ENCODE data around the gene SPTBN2. TPM values are rescaled to one million over a fixed set of nuclear protein-coding genes. Genes with fewer than 3 reads are reported as not detected.

Gene SPTBN2
- total and polyA plus RNA-seq, 2 of the 8 experiments (the other 6 are each of a cell fraction or from before 2014, with no cell fraction given): 19.1 to 69.0 TPM

- CTCF ChIA-PET (ENCODE audit: partially characterized antibody): interaction anchor here (0.7 to 1.9 kb wide), 7 partner anchors 12 to 128 kb away, joined by 3 to 10 read pairs (median 4); partner anchors contain the start of gene CCDC87
- peak overlapping the region; percentile 100; the same call in 1 of the 2 replicates for H4K8ac ChIP-seq (ENCODE audit: extremely low read depth, insufficient read depth, low read length)
- H2BK20ac ChIP-seq (ENCODE audit: low read length): no peak overlapping the region
- peak overlapping the region; percentile 84 to 98 (median 94) for H3K4me3 ChIP-seq (ENCODE audit: extremely low read depth in 1 of 4, insufficient read depth in 2 of 4, low read depth in 3 of 4, low read length in 4 of 4)
- peaks cover 31 to 42% of the 10 kb centered on the region in 2 experiments for H4K20me1 ChIP-seq (replicated peaks in 1 of 2; ENCODE audit: control insufficient read depth in 1 of 2, insufficient read depth in 2 of 2, low read length in 2 of 2)
- no peak overlapping the region; the same call in 1 of the 2 replicates for H2BK12ac ChIP-seq (ENCODE audit: low read depth, low read length)
- H4K5ac ChIP-seq (ENCODE audit: insufficient read length, low read depth, low read length): peak overlapping the region; percentile 97
- H3K9ac ChIP-seq (replicated peaks in 1 of 4; ENCODE audit: extremely low read depth in 1 of 4, low read depth in 3 of 4, low read length in 3 of 4): peak overlapping the region; percentile 95 to 100 (median 99)
- POLR2A ChIA-PET (ENCODE audit: partially characterized antibody): interaction anchor here (0.7 to 66.2 kb wide), 17 partner anchors 3 to 250 kb away, joined by 3 to 2165 read pairs (median 4); partner anchors contain the start of genes ACTN3, CCDC87, CCS and CTSF
- H3K27ac ChIP-seq (ENCODE audit: low read depth, low read length): peak overlapping the region; percentile 99
- no peaks in the 10 kb centered on the region for H3K9me3 ChIP-seq (ENCODE audit: insufficient read depth in 2 of 2, low read depth in 1 of 2, low read length in 1 of 2)
- FAIRE-seq: no peak
- DNase-seq (ENCODE audit: low read depth in 1 of 2, low spot score in 2 of 2): no peak
- peak overlapping the region; percentile 46 for H3K4ac ChIP-seq (replicated peaks; ENCODE audit: insufficient read length, low read depth, low read length)
- H3K4me1 ChIP-seq (replicated peaks in 1 of 4; ENCODE audit: control insufficient read depth in 3 of 4, insufficient read depth in 4 of 4, low read length in 3 of 4): peaks cover 0 to 20% (median 15%) of the 10 kb centered on the region in 4 experiments; a peak in 5 of 7 replicates
- H3K56ac ChIP-seq (replicated peaks; ENCODE audit: insufficient read length, low read depth, low read length): peak overlapping the region; percentile 97
- H3K18ac ChIP-seq (ENCODE audit: extremely low read depth, low read length): peak overlapping the region; percentile 72; the same call in 1 of the 2 replicates
- H3K79me1 ChIP-seq (ENCODE audit: low read depth, low read length): no peaks in the 10 kb centered on the region; the same call in none of the 2 replicates
- 22% methylated on average over 27 of the region's 27 CpGs; no CpG with 5 or more reads in 1 of the 2 experiments for WGBS, 2 experiments (ENCODE audit: extremely low coverage in 1 of 2, insufficient coverage in 1 of 2, insufficient read length in 1 of 2, insufficient replicate concordance in 2 of 2, low coverage in 1 of 2, low lambda C conversion rate in 2 of 2, missing lambda C conversion rate in 1 of 2)
- no peak overlapping the region for H3K23ac ChIP-seq (ENCODE audit: insufficient read length)
- H3K27me3 ChIP-seq (replicated peaks in 1 of 4; ENCODE audit: control insufficient read depth in 3 of 4, extremely low read depth in 1 of 4, insufficient read depth in 3 of 4, low read length in 3 of 4): no peaks in the 10 kb centered on the region
- peak overlapping the region; percentile 56 for H4K91ac ChIP-seq (replicated peaks; ENCODE audit: insufficient read length, low read length)
- peak overlapping the region; percentile 100 for H2BK5ac ChIP-seq (ENCODE audit: low read depth, low read length)
- H3K79me2 ChIP-seq (ENCODE audit: control insufficient read depth in 1 of 2, insufficient read depth in 2 of 2, low read length in 2 of 2): peaks cover 53 to 78% of the 10 kb centered on the region in 2 experiments
- peak overlapping the region; percentile 65 to 67 for H3K4me2 ChIP-seq (ENCODE audit: insufficient read depth in 1 of 2, low read depth in 2 of 2, low read length in 2 of 2)
- H2AFZ ChIP-seq (ENCODE audit: low read length): no peak overlapping the region
- peak overlapping the region; percentile 26 for H2BK120ac ChIP-seq (replicated peaks; ENCODE audit: low read depth, low read length)
- no peak overlapping the region for H3K14ac ChIP-seq (ENCODE audit: insufficient read length)
- peaks cover 10% of the 10 kb centered on the region for H3K23me2 ChIP-seq (ENCODE audit: low read depth, low read length)
- H2AK5ac ChIP-seq (ENCODE audit: low read depth, low read length): peak overlapping the region; percentile 14; the same call in 1 of the 2 replicates
- H3K36me3 ChIP-seq (ENCODE audit: control insufficient read depth in 2 of 4, insufficient read depth in 4 of 4, low read length in 3 of 4): peaks cover 25 to 56% (median 39%) of the 10 kb centered on the region in 4 experiments
- H2BK15ac ChIP-seq (ENCODE audit: low read length): no peak overlapping the region
- TF ChIP-seq POLR2A (IDR thresholded peaks at IDR 0.05; ENCODE audit: control extremely low read depth in 1 of 2, low read depth in 2 of 2, low read length in 2 of 2) (no peak), FOSL1 (IDR thresholded peaks at IDR 0.05; ENCODE audit: insufficient read depth, low read depth, low read length) (no peak)
Observed at GRCh38 chr11:66639066-66639813, 89.8 kb downstream of the SPTBN2 start.

Measured in H1 (cell line).